GM18526 (cell line): ENCODE measurements around the gene UNC45B.

ENCODE experiments used
- POLR2A ChIP-seq: IDR thresholded peaks from 3 replicates; pipeline ENCODE4 v1.6.1; 2011; ENCODE audit not compliant: insufficient read length; ENCODE audit errors: extremely low read depth

UNC45B gene

DNA sequence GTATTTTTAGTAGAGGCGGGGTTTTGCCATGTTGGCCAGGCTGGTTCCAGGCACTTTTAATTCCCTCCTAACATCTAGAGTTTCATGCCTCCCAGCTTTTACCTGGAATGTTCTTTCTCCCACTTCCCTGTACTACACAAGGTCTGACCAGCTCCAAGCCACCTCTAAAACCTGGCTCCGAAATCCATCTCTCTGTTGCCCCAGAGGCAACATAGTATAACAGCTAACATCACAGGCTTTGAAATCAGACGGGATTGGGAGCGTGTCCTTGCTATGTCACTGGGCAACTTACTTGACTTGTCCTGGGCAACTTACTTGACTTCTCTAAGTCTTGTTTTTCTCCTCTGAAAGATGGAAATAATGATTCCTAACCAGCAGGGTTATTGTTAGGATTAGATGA, 15.1 kb downstream of the UNC45B start:
- TF ChIP-seq POLR2A, result no peak

DNA sequence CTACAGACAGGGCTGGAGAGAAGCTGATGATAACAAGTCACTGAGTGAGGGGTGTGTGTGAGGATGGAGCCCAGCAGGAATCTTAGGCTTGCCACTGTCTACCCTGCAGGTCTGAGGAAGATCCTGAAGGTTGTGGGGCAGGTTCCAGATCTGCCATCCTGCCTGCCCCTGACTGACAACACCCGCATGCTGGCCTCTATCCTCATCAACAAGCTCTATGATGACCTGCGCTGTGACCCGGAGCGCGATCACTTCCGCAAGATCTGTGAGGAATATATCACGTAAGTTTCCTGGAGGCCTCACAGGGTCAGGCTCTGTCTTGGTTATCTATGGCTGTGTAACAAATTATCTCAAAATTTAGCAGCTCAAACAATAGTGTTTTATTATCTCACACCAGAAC, 16.3 kb downstream of the UNC45B start:
- no peak for TF ChIP-seq POLR2A

DNA sequence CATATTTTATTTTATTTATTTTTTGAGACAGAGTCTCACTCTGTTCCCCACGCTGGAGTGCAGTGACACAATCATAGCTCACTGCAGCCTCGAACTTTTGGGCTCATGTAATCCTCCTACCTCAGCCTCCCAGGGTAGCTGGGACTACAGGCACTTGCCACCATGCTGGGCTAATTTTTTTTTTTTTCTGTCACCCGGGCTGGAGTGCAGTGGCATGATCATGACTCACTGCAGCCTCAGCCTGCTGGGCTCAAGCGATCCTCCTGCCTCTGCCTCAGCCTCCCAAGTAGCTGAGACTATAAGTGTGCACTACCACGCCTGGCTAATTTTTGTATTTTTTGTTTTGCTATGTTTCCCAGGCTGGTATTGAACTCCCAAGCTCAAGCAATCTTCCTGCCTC, 17.1 kb downstream of the UNC45B start:
- TF ChIP-seq POLR2A, result no peak

DNA sequence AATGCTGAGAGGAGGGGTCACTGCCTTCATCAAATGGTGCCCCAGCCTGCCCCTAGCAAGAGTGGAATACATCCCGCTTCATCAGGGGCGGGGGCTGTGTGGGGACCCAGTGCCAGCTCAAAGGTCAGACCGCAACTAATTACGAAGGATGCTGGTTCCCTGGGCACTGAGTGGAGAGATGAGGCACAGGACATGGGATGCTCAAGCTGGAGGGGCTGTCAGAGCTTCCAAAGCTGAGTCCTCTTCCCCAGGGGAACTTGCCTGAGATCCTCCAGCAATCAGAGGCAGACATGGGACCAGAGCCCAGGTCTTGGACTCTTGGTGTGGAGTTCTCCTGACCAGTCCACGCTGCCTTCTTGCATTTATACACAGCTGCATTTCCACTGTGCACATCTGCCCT, 18.9 kb downstream of the UNC45B start:
- no peak for TF ChIP-seq POLR2A

DNA sequence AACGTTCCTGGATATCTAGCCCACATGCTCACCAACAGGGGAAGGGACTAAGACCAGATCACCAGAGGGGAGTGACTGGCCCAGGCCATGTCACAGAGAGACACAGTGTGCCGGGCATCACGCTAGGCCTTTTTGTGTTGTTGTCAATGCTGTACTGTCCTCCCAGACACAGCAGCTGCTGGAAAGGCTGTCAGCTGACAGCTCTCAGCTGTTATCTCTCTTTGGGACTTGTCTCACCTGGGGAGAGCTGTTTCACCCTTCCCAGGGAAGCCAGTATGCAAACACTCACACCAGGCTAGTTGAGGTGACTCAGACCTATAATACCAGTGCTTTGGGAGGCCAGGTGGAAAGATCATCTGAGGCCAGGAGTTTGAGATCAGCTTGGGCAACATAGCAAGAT, 19.4 kb downstream of the UNC45B start:
- no peak for TF ChIP-seq POLR2A

DNA sequence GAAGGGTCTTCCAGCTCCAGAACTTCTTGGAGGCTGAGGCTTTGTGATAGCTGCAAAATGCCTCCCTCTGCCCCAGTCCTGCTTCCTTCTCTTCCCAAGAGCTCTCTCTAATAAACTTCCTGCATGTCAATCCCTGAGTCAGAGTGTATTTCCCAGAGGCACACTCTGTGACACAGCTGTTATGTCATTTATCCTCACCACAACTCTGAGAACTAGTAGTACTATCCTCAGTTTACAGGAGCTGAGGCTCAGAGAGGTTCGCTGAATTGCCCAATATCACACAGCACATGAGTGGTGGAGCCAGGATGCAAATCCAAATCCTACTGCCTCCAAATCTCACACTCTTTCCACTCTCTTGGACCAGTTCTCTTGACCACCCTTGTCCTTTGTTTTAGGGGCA, 20.0 kb downstream of the UNC45B start:
- TF ChIP-seq POLR2A, result no peak

DNA sequence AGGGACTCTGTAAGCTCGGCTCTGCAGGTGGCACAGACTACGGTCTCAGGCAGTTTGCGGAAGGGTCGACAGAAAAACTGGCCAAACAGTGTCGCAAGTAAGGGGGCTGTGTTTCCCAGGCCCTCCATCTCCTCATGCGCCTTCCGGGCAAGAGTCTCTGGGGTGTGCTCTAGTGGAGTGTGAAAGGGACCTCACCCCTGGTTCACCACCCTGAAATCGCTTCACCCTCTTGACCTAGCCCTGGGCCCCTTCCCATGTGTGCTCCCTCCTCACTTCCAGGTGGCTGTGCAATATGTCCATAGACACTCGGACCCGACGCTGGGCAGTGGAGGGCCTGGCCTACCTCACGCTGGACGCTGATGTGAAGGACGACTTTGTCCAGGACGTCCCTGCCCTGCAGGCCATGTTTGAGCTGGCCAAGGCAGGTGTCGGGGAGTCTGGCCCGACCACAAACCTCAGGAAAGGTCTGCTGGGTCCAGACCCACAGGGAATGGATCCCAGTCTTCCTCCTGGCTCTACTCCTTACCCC, 22.3 kb downstream of the UNC45B start:
- no peak for TF ChIP-seq POLR2A

DNA sequence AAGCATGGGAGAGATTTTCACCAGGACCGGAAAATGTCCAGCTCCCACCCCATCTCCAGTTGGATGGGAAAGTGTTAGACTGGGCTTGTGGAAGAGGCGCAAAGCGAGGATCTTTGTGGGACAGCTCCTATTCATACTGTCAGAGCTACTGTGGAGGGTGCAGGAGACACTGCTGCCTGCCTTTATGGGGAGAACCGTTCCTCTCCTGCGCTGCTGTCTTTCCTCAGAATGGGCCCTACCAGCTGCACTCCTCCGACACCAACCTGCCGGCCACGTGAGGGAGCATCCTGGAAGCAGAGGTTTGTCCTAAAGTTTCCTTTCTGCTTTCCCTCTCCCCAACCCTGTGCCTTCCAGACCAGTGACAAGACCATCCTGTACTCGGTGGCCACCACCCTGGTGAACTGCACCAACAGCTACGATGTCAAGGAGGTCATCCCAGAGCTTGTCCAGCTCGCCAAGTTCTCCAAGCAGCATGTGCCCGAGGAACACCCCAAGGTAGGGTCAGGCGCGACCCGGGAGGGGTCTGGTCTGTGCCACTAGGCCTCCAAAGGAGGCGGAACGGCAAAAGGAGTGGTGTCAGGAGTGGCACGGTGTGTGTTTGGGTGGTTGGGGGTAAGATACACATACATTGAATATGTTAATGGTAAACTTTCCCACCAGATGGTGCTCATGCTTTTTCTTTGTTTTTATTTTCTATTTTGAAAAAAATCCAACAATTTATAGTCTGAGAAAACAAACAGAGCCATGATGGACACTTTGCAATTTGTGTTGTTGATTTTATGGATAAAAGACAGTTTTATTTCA, 23.6 kb downstream of the UNC45B start:
- TF ChIP-seq POLR2A, result no peak

DNA sequence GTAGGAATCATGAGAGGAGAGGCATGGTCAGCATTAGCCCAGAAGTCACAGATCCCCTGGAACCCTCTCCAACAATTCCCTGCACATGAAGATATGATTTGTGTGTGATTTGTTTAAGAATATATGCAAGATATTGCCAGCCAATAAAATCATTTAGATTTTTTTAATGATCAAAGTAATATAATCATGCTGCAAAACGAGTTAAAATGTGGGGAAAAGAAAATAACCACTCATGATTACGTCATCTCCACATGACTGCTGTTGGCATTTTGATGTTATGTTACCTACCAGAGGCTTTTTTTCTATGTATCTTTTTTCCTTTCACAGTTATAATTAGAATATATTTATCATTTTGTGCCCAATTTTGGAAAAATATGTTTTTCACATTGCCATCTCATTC, 24.2 kb downstream of the UNC45B start:
- TF ChIP-seq POLR2A, result no peak

DNA sequence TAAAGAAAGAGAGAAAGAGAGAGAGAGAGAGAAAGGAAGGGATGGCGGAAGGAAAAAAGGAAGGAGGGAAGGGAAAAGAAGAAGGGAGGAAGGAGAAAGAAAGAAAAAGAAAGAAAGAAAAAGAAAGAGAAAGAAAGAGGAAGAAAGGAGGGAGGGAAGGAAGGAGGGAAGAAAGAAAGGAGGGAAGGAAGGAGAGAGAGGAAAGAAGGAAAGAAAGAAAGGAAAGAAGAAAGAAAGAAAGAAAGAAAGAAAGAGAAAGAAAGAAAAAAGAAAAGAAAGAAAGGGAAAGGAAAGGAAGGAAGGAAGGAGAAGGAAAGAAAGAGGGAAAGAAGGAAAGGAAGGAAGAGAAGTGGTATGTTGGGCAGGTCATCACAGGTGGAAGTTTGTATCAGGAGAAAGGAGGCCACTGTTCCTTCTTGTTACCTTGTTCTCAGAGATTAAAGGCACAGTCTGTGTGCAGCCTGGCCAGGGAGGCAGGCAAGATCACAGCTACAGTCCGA, 27.3 kb downstream of the UNC45B start:
- TF ChIP-seq POLR2A, result no peak

DNA sequence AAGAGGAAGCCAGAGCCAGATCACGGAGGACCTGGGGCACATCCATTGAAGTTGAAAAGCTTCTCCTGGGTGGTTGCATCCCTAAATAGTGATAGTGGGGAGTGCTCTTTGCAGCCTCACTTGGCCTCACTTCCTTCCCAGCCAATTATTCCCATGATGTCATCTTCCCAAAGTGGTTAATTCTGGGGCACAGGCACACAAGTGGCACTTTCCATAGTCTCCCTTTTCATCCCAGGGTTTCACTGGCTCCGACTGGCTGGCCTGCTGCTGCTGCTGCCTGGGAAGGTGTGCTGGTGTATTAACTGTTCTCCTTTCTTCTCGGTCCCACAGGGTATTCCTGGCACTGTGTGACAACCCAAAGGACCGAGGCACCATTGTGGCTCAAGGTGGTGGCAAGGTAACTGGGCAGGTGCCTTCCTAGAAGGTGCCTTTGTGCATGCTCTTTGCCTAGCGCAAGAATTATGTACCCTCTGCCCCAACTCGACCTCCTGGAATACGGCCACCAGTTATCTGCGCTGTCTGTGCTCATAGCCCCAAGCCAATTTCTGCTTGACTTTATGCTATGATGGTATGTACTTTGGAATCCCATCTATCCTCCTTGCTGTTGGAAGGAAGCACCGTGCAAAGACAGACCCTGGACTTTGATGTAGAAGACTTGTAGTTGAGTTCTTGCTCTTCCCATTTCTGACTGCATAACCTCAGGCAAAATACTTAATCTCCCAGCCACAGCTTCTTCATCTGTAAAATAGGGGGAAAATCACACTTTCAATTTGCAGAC, 28.2 kb downstream of the UNC45B start:
- TF ChIP-seq POLR2A, result no peak

DNA sequence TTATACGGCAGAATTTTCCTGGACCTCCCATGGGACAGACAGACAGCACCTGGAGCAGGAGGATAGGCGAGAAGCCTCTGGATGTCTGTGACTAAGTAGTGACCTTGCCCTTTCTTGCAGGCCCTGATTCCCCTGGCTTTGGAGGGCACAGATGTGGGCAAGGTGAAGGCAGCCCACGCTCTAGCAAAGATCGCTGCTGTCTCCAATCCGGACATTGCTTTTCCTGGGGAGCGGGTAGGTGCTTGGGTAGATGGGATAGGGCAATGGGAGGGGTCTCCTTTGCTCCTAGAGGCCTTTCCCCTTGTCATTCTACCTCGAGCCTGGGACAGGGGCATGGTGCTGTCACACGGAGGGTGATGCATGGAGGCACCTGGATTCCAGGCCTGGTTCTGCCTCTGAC, 29.3 kb downstream of the UNC45B start:
- TF ChIP-seq POLR2A, result no peak

DNA sequence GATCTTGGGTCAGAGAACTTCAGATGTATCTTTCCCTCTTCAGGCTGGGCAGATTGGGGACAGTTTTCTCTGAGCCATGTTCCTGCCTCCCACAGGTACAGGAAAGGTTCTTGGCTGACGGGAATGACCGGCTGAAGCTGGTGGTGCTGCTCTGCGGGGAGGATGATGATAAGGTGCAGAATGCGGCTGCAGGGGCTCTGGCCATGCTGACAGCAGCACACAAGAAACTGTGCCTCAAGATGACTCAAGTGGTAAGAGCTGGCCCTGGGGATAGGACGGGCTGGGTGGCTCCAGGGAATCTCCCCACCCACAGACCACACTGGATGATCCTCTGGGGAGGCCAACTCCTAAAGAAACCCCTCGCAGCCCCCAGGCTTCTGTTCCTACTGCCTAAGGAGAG, 35.7 kb downstream of the UNC45B start:
- no peak for TF ChIP-seq POLR2A

DNA sequence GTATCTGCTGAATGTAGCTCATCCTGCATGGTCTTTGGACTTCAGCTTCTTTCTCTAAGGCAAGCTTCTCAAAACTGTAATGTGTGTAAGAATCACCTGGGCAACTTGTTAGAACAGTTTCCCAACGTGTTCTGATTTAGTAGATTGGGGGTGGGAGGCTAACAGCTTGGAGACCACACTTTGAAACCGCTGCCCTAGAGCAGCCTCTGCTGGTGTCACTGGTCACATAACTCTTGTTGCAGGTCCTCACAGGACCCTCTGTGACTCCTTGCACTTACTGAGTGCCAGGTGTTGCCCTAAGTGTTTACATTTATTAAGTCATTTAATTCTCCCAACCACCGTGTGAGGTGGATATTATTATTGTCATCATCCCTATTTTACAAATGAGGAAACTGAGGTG, 36.7 kb downstream of the UNC45B start:
- no peak for TF ChIP-seq POLR2A

DNA sequence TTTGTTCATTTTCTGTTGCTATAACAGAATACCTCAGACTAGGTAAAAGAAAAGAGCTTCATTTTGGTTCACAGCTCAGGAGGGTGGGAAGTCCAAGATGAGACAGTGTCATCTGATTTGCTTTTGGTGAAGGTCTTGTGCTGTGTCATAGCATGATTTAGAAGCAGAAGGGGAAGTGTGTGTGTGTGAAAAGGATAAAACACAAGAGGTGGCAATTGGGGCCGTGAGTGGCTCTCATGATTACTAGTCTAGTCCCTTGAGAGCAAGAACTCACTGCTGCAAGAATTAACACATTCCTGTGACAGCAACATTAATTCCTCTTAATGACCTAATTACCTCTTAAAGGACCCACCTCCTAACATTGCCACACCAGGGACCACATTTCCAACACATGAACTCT, 38.2 kb downstream of the UNC45B start:
- no peak for TF ChIP-seq POLR2A

DNA sequence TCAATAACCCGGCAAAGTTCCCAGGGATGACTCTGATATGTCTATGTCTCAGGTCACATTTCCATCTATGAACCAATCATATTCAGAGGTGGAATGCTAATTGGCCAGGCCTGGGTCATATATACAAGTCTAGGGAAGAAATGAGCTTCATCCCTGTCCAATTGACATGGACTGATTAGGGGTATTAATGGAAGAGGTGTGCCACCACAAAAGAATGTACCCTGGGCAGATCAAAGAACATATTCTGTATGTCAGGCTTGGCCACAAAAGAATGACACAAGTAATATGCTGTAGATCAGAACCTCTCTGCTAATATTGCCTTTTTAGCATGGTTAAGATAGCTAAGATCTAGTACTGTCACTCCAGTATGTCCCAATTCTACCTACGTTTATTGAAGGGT, 39.9 kb downstream of the UNC45B start:
- no peak for TF ChIP-seq POLR2A
